HepG2 (cell line): ENCODE measurements around the gene ZER1. TPM values are rescaled to one million over a fixed set of nuclear protein-coding genes. Genes with fewer than 3 reads are reported as not detected.

Source experiments
- ATAC-seq: fragments of 200-7000 bp; cut with Tn5 transposase; 3 replicates; pipeline ENCODE4 v1.9.1; 2020; ENCODE audit warnings: mild to moderate bottlenecking, moderate library complexity
- BruUV-seq: library from RNA; stranded (reverse); fragments of 400-500 nt; replicated peaks from 2 replicates; lab custom pipeline; 2021; lab: Mats Ljungman, UMichigan
- CTCF ChIA-PET: fragments of 300-600 bp; formaldehyde crosslinking; extraction: SDS; loops from one replicate; lab custom pipeline; 2021; ENCODE audit warnings: low total read pairs, inconsistent platforms, low intra/inter-chr PET ratio; lab: Yijun Ruan, JAX
- POLR2A ChIA-PET: fragments of 350-600 bp; sonication (Branson Sonifier 250); formaldehyde crosslinking; loops from one replicate; lab custom pipeline; 2020; ENCODE audit warnings: antibody characterized with exemption, inconsistent platforms; lab: Yijun Ruan, JAX
- DNase-seq: peaks from one replicate; pipeline ENCODE4 v3.0.0-alpha.2; 2015; ENCODE audit warnings: low spot score
- FAIRE-seq: peaks from 3 replicates; lab custom pipeline; 2011; peaks lifted over from hg19 to GRCh38; lab: Jason Lieb, UNC
- H2AFZ ChIP-seq: one replicate; pipeline ENCODE4 v1.6.1; 2011; ENCODE audit warnings: low read length, inconsistent platforms
- H3K27ac ChIP-seq: fragments of 300-600 bp; 3 replicates; pipeline ENCODE4 v1.8.0; 2011; ENCODE audit warnings: mixed run types, mild to moderate bottlenecking, mixed read lengths, low read length, inconsistent platforms; ENCODE audit not compliant: insufficient read depth; ENCODE audit errors: extremely low read length
- H3K27me3 ChIP-seq, 2 experiments: fragments of 200-600 bp in 1 of 2; 2 replicates in 1 of 2; 3 replicates in 1 of 2; pipeline versions ENCODE4 v1.6.0 to v1.8.0; 2011; ENCODE audit warnings: low read length in 2 of 2, mild to moderate bottlenecking in 2 of 2, moderate library complexity in 2 of 2, inconsistent platforms in 1 of 2; ENCODE audit not compliant: insufficient read depth in 2 of 2, control insufficient read depth in 1 of 2
- H3K36me3 ChIP-seq, 2 experiments: fragments of 200-600 bp in 1 of 2; replicated peaks in 1 of 2; 2 replicates in 1 of 2; 3 replicates in 1 of 2; pipeline versions ENCODE4 v1.5.1 to v1.8.0; 2011; ENCODE audit warnings: low read length in 2 of 2, inconsistent platforms in 1 of 2; ENCODE audit not compliant: insufficient read depth in 2 of 2, control insufficient read depth in 1 of 2
- H3K4me1 ChIP-seq: 2 replicates; pipeline ENCODE4 v1.5.1; 2012; ENCODE audit warnings: low read length, inconsistent platforms; ENCODE audit not compliant: insufficient read depth
- H3K4me2 ChIP-seq: 2 replicates; pipeline ENCODE4 v1.6.0; 2011; ENCODE audit warnings: low read depth, low read length, inconsistent platforms
- H3K4me3 ChIP-seq, 3 experiments: fragments of 200-600 bp in 1 of 3; sonication (generic), shearing (Covaris generic) in 1 of 3; replicated peaks in 1 of 3; 2 replicates each; pipeline ENCODE4 v1.5.1; 2011 to 2016; ENCODE audit warnings: low read length in 3 of 3, inconsistent platforms in 2 of 3, low read depth in 2 of 3, mild to moderate bottlenecking in 2 of 3, control low read depth in 1 of 3, mixed read lengths in 1 of 3; ENCODE audit not compliant: insufficient read depth in 1 of 3
- H3K79me2 ChIP-seq: one replicate; pipeline ENCODE4 v1.6.1; 2011; ENCODE audit warnings: low read length, inconsistent platforms; ENCODE audit not compliant: insufficient read depth
- H3K9ac ChIP-seq: 2 replicates; pipeline ENCODE4 v1.6.0; 2011; ENCODE audit warnings: mild to moderate bottlenecking, low read depth, low read length, inconsistent platforms; ENCODE audit not compliant: insufficient read depth
- H3K9me3 ChIP-seq: 2 replicates; pipeline ENCODE4 v1.5.1; 2012; ENCODE audit warnings: mild to moderate bottlenecking, low read length
- H4K20me1 ChIP-seq: 2 replicates; pipeline ENCODE4 v1.6.0; 2011; ENCODE audit warnings: inconsistent platforms, mild to moderate bottlenecking, low read length, moderate library complexity; ENCODE audit not compliant: insufficient read depth
- AFF4 ChIP-seq: sonication (generic); formaldehyde crosslinking; IDR thresholded peaks from 2 replicates; pipeline ENCODE4 v1.4.0; 2020; ENCODE audit warnings: missing genetic modification reagents
- BHLHE40 ChIP-seq: IDR thresholded peaks from 2 replicates; pipeline ENCODE4 v1.6.1; 2011; ENCODE audit warnings: low read length, improper control_type of control experiment
- FIP1L1 ChIP-seq: fragments of 200-400 bp; formaldehyde crosslinking; IDR thresholded peaks from 2 replicates; pipeline ENCODE4 v1.6.1; 2018; ENCODE audit warnings: low read depth, mild to moderate bottlenecking, low read length, moderate library complexity, borderline replicate concordance; ENCODE audit not compliant: insufficient read depth
- HOXD1 ChIP-seq: sonication (generic); formaldehyde crosslinking; IDR thresholded peaks from 2 replicates; pipeline ENCODE4 v1.5.0; 2020; ENCODE audit warnings: missing genetic modification reagents
- KDM1A ChIP-seq: IDR thresholded peaks from 2 replicates; pipeline ENCODE4 v1.6.1; 2016; ENCODE audit warnings: missing compliant biosample characterization
- KLF6 ChIP-seq: IDR thresholded peaks from 2 replicates; pipeline ENCODE4 v1.8.0; 2016; ENCODE audit warnings: missing biosample characterization, missing genetic modification reagents
- MATR3 ChIP-seq: sonication (generic); formaldehyde crosslinking; IDR thresholded peaks from 2 replicates; pipeline ENCODE4 v1.4.0; 2020; ENCODE audit warnings: missing genetic modification reagents
- NFYB ChIP-seq: sonication (generic); formaldehyde crosslinking; IDR thresholded peaks from 2 replicates; pipeline ENCODE4 v1.4.0; 2020; ENCODE audit warnings: missing genetic modification reagents
- RFXANK ChIP-seq: IDR thresholded peaks from 2 replicates; pipeline ENCODE4 v1.6.1; 2016
- SMAD9 ChIP-seq: sonication (generic); formaldehyde crosslinking; IDR thresholded peaks from 2 replicates; pipeline ENCODE4 v1.5.1; 2020; ENCODE audit warnings: mild to moderate bottlenecking, missing genetic modification reagents
- SNRNP70 ChIP-seq: fragments of 200-400 bp; formaldehyde crosslinking; IDR thresholded peaks from 2 replicates; pipeline ENCODE4 v1.6.1; 2017; ENCODE audit warnings: mild to moderate bottlenecking, low read depth, low read length, moderate library complexity
- SUZ12 ChIP-seq: fragments of 150-350 bp; IDR thresholded peaks from 2 replicates; pipeline ENCODE4 v1.6.1; 2014; ENCODE audit warnings: low read depth, low read length
- SYNCRIP ChIP-seq: fragments of 200-400 bp; formaldehyde crosslinking; IDR thresholded peaks from 2 replicates; pipeline ENCODE4 v1.6.1; 2018; ENCODE audit warnings: mild to moderate bottlenecking, low read depth, low read length; ENCODE audit not compliant: insufficient read depth
- XBP1 ChIP-seq: sonication (generic); formaldehyde crosslinking; IDR thresholded peaks from 2 replicates; pipeline ENCODE4 v1.5.0; 2020; ENCODE audit warnings: missing genetic modification reagents
- ZNF136 ChIP-seq: sonication (generic); formaldehyde crosslinking; IDR thresholded peaks from 2 replicates; pipeline ENCODE4 v1.8.1; 2022; ENCODE audit warnings: low read depth, mild to moderate bottlenecking, moderate library complexity, missing genetic modification reagents
- WGBS: methylation state at CpG from one replicate; pipeline ENCODE4 v1.1.6; 2017; ENCODE audit warnings: low lambda C conversion rate; 5-methylcytosine and 5-hydroxymethylcytosine counted together
- in situ Hi-C: cut with HindIII; loops from 2 replicates; pipeline ENCODE4 v1.10.0; 2017; ENCODE audit warnings: low pct_unique_long_range_greater_than_20kb; ENCODE audit not compliant: extremely low pct_ligation_motif_present
- intact Hi-C: fragments of 100-400 bp; cut with micrococcal nuclease; formaldehyde crosslinking; loops from one replicate; pipeline ENCODE4 v1.10.0; 2022; ENCODE audit not compliant: unreplicated experiment
- polyA plus RNA-seq, 8 experiments: library from polyadenylated mRNA; depleted of rRNA in 3 of 8; stranded (reverse) in 7 of 8; unstranded in 1 of 8; fragments of >200 nt; fragmentation: Illumina TruSeq in 4 of 8; extraction: Trizol in 4 of 8; gene quantifications; 2 replicates each; pipeline versions ENCODE4 v1.2.1 to v1.2.3, GENCODE V29; 2011 to 2016; ENCODE audit warnings: low read depth in 4 of 8, missing spikeins in 1 of 8, mixed read lengths in 1 of 8; ENCODE audit not compliant: insufficient read depth in 1 of 8
- total RNA-seq, 5 experiments: library from RNA; depleted of rRNA; stranded (reverse); fragments of >200 nt; fragmentation: Illumina TruSeq; extraction: Trizol; gene quantifications; 2 replicates each; pipeline ENCODE4 v1.2.3, GENCODE V29; 2016; ENCODE audit warnings: low read depth in 1 of 5

ZER1 gene
- total and polyA plus RNA-seq, 2 of the 13 experiments (the other 11 are each of a cell fraction or from before 2014, with no cell fraction given): 7.7 to 40.0 TPM

- ChIA-PET CTCF (no interaction called here), POLR2A (interaction anchor here (2.7 kb wide), 1 partner anchor 10 kb away, joined by 11 read pairs; the partner anchor contains the start of gene ENDOG)
- FAIRE-seq: no peak
- Histone ChIP-seq H3K27me3 (no peaks in the 10 kb centered on the region), H3K36me3 (peaks cover 11 to 34% of the 10 kb centered on the region in 2 experiments; a peak in 4 of 5 replicates), H3K4me1 (no peaks in the 10 kb centered on the region), H3K79me2 (no peaks in the 10 kb centered on the region), H3K4me3 (no peak overlapping the region), H3K27ac (no peak overlapping the region), H3K9me3 (no peaks in the 10 kb centered on the region), H3K4me2 (no peak overlapping the region), H4K20me1 (no peaks in the 10 kb centered on the region), H3K9ac (no peak overlapping the region), H2AFZ (no peak overlapping the region)
- TF ChIP-seq KLF6: no peak
- no peak for TF ChIP-seq NFYB (CRISPR knock-in tag)
- TF ChIP-seq SYNCRIP: no peak
- no peak for TF ChIP-seq FIP1L1
- TF ChIP-seq MATR3: no peak
- BruUV-seq: no TSS peak
- ATAC-seq: peak; percentile 14; the same call in 1 of the 3 replicates
- in situ Hi-C loops: no loop called here
- no CpG with 5 or more reads among the region's 14 CpGs for WGBS
- no peak for DNase-seq
- intact Hi-C loops: no loop called here
Observed at GRCh38 chr9:128807827-128808226, 36.1 kb upstream of the ZER1 start.

GRCh38 chr9:128805661-128806060 lies 33.9 kb upstream of the ZER1 start:
- peaks cover 12 to 44% of the 10 kb centered on the region in 2 experiments; a peak in 4 of 5 replicates for H3K36me3 ChIP-seq
- in situ Hi-C loops: no loop called here
- no peak for FAIRE-seq

More at GRCh38 chr9:128805661-128806060, 33.9 kb upstream of the ZER1 start:
- POLR2A ChIA-PET: no interaction called here
- DNase-seq (no peak), ATAC-seq (no peak)
- CTCF ChIA-PET: no interaction called here
- Histone ChIP-seq H3K4me3 (no peak overlapping the region), H3K4me2 (no peak overlapping the region), H3K4me1 (no peaks in the 10 kb centered on the region), H3K27me3 (no peaks in the 10 kb centered on the region), H3K79me2 (no peaks in the 10 kb centered on the region), H2AFZ (no peak overlapping the region), H3K9me3 (no peaks in the 10 kb centered on the region), H3K9ac (no peak overlapping the region), H4K20me1 (no peaks in the 10 kb centered on the region), H3K27ac (no peak overlapping the region)
- no TSS peak for BruUV-seq
- WGBS: 99% methylated on average over 14 of the region's 14 CpGs
- intact Hi-C loops: no loop called here
- TF ChIP-seq SNRNP70 (no peak), KDM1A (no peak), BHLHE40 (no peak), XBP1 (CRISPR knock-in tag) (no peak), SMAD9 (CRISPR knock-in tag) (no peak), RFXANK (CRISPR knock-in tag) (no peak), HOXD1 (CRISPR knock-in tag) (no peak), ZNF136 (CRISPR knock-in tag) (no peak), SUZ12 (no peak), AFF4 (CRISPR knock-in tag) (no peak)
